B cell (primary cell): ENCODE measurements around the gene ZFAND4.
A peak's percentile ranks its signal among the peaks of the same experiment; 100 is the strongest.

ENCODE experiments used
- CTCF ChIP-seq: fragments of 200-600 bp; IDR thresholded peaks from one replicate; pipeline ENCODE4 v1.8.0; 2022; ENCODE audit warnings: antibody characterized with exemption, mild to moderate bottlenecking
- EZH2 ChIP-seq: IDR thresholded peaks from 2 replicates; pipeline ENCODE4 v1.6.1; 2012; ENCODE audit warnings: borderline replicate concordance, low read depth, mild to moderate bottlenecking, moderate library complexity, low read length; ENCODE audit not compliant: insufficient read depth, poor library complexity, severe bottlenecking

GRCh38 chr10:45672181-45673073 lies at the start of gene ZFAND4:
- TF ChIP-seq CTCF = peak; percentile 72
- TF ChIP-seq EZH2 = no peak
